ENCODE data around the gene BEST2.

BEST2 gene

GRCh38 chr19:12763100-12763499 lies 11.5 kb downstream of the BEST2 start:
- H3K27ac ChIP-seq = no peak overlapping the region

GRCh38 chr19:12764698-12765097 lies 13.1 kb downstream of the BEST2 start:
- no peak overlapping the region for H3K27ac ChIP-seq

More at GRCh38 chr19:12763100-12763499, 11.5 kb downstream of the BEST2 start:
- TF ChIP-seq CTCF (conservative IDR thresholded peaks at IDR 0.05) (no peak), ZFX (IDR thresholded peaks at IDR 0.05) (no peak)

GRCh38 chr19:12766051-12766521 lies 14.5 kb downstream of the BEST2 start:
- TF ChIP-seq ZFX (IDR thresholded peaks at IDR 0.05) (no peak), CTCF (conservative IDR thresholded peaks at IDR 0.05) (no peak; the same call in 1 of the 2 replicates)
- no peak overlapping the region for H3K27ac ChIP-seq

More at GRCh38 chr19:12764698-12765097, 13.1 kb downstream of the BEST2 start:
- no peak for TF ChIP-seq CTCF (conservative IDR thresholded peaks at IDR 0.05)
- TF ChIP-seq ZFX (IDR thresholded peaks at IDR 0.05) = no peak

GRCh38 chr19:12767150-12767549 lies 15.6 kb downstream of the BEST2 start:
- H3K27ac ChIP-seq = no peak overlapping the region
- no peak for TF ChIP-seq ZFX (IDR thresholded peaks at IDR 0.05)
- TF ChIP-seq CTCF (conservative IDR thresholded peaks at IDR 0.05) = no peak

GRCh38 chr19:12767666-12768065 lies 16.1 kb downstream of the BEST2 start:
- no peak overlapping the region for H3K27ac ChIP-seq
- no peak for TF ChIP-seq ZFX (IDR thresholded peaks at IDR 0.05)
- TF ChIP-seq CTCF (conservative IDR thresholded peaks at IDR 0.05) = no peak

GRCh38 chr19:12769689-12770088 lies 18.1 kb downstream of the BEST2 start:
- TF ChIP-seq ZFX (IDR thresholded peaks at IDR 0.05) (no peak), CTCF (conservative IDR thresholded peaks at IDR 0.05) (no peak)
- H3K27ac ChIP-seq = no peak overlapping the region

- H3K27ac ChIP-seq = no peak overlapping the region
- TF ChIP-seq CTCF (conservative IDR thresholded peaks at IDR 0.05) (no peak), ZFX (IDR thresholded peaks at IDR 0.05) (no peak)
Observed at GRCh38 chr19:12770922-12771321, 19.3 kb downstream of the BEST2 start.
